H9 (cell line): ENCODE data around the gene OR51A4. TPM values are rescaled to one million over a fixed set of nuclear protein-coding genes. Genes with fewer than 3 reads are reported as not detected.

ENCODE experiments used
- DNase-seq: peaks from one replicate; pipeline ENCODE4 v3.0.0-alpha.2; 2017
- H2AFZ ChIP-seq: one replicate; pipeline ENCODE4 v1.6.1; 2013; ENCODE audit warnings: mild to moderate bottlenecking, low read length, control low read depth, moderate library complexity
- H2AK5ac ChIP-seq: 2 replicates; pipeline ENCODE4 v1.6.1; 2013; ENCODE audit warnings: low read length, control low read depth, mixed read lengths; ENCODE audit not compliant: insufficient read length
- H2BK120ac ChIP-seq: one replicate; pipeline ENCODE4 v1.6.1; 2013; ENCODE audit warnings: low read depth, mild to moderate bottlenecking, low read length, control low read depth, inconsistent platforms; ENCODE audit not compliant: poor library complexity, severe bottlenecking
- H2BK12ac ChIP-seq: 2 replicates; pipeline ENCODE4 v1.6.1; 2013; ENCODE audit warnings: low read length, control low read depth, mixed read lengths, low read depth; ENCODE audit not compliant: insufficient read length
- H2BK15ac ChIP-seq: 2 replicates; pipeline ENCODE4 v1.6.1; 2013; ENCODE audit warnings: low read depth, low read length, control low read depth
- H2BK20ac ChIP-seq: one replicate; pipeline ENCODE4 v1.6.1; 2013; ENCODE audit warnings: low read depth, mild to moderate bottlenecking, low read length, control low read depth, inconsistent platforms; ENCODE audit not compliant: poor library complexity, severe bottlenecking
- H2BK5ac ChIP-seq: 2 replicates; pipeline ENCODE4 v1.6.1; 2013; ENCODE audit warnings: low read length, control low read depth, mixed read lengths; ENCODE audit not compliant: insufficient read length
- H3K14ac ChIP-seq: 2 replicates; pipeline ENCODE4 v1.6.1; 2013; ENCODE audit warnings: low read length, control low read depth; ENCODE audit not compliant: insufficient read depth
- H3K18ac ChIP-seq: 2 replicates; pipeline ENCODE4 v1.6.1; 2013; ENCODE audit warnings: low read depth, mild to moderate bottlenecking, mixed read lengths, low read length, control low read depth; ENCODE audit not compliant: insufficient read length
- H3K23ac ChIP-seq: 2 replicates; pipeline ENCODE4 v1.6.1; 2013; ENCODE audit warnings: low read length, control low read depth, mixed read lengths, low read depth; ENCODE audit not compliant: insufficient read length
- H3K23me2 ChIP-seq: 2 replicates; pipeline ENCODE4 v1.6.1; 2013; ENCODE audit warnings: low read depth, mild to moderate bottlenecking, mixed read lengths, low read length, control low read depth; ENCODE audit not compliant: insufficient read length, poor library complexity, severe bottlenecking
- H3K27ac ChIP-seq: 2 replicates; pipeline ENCODE4 v1.5.1; 2013; ENCODE audit warnings: low read length, control low read depth, mixed read lengths, low read depth; ENCODE audit not compliant: insufficient read length
- H3K27me3 ChIP-seq: 2 replicates; pipeline ENCODE4 v1.6.1; 2013; ENCODE audit warnings: low read length, control low read depth, inconsistent platforms; ENCODE audit not compliant: insufficient read depth
- H3K4ac ChIP-seq: 2 replicates; pipeline ENCODE4 v1.6.1; 2013; ENCODE audit warnings: low read depth, mild to moderate bottlenecking, control low read depth, inconsistent platforms, low read length, moderate library complexity
- H3K4me1 ChIP-seq: 2 replicates; pipeline ENCODE4 v1.6.1; 2013; ENCODE audit warnings: low read length, control low read depth, inconsistent platforms; ENCODE audit not compliant: insufficient read depth
- H3K4me2 ChIP-seq: 2 replicates; pipeline ENCODE4 v1.6.1; 2013; ENCODE audit warnings: low read length, control low read depth, mixed read lengths; ENCODE audit not compliant: insufficient read length, insufficient read depth
- H3K56ac ChIP-seq: 2 replicates; pipeline ENCODE4 v1.6.1; 2013; ENCODE audit warnings: low read depth, mild to moderate bottlenecking, mixed read lengths, low read length, control low read depth; ENCODE audit not compliant: insufficient read length
- H3K79me1 ChIP-seq: 2 replicates; pipeline ENCODE4 v1.6.1; 2013; ENCODE audit warnings: low read depth, mild to moderate bottlenecking, moderate library complexity, low read length, control low read depth, inconsistent platforms; ENCODE audit not compliant: insufficient read depth, poor library complexity, severe bottlenecking
- H3K79me2 ChIP-seq: 2 replicates; pipeline ENCODE4 v1.6.1; 2013; ENCODE audit warnings: low read length, control low read depth, inconsistent platforms; ENCODE audit not compliant: insufficient read depth
- H3K9ac ChIP-seq: 2 replicates; pipeline ENCODE4 v1.6.1; 2013; ENCODE audit warnings: low read length, control low read depth, mixed read lengths; ENCODE audit not compliant: insufficient read length; ENCODE audit errors: extremely low read depth
- H3K9me3 ChIP-seq: one replicate; pipeline ENCODE4 v1.6.1; 2013; ENCODE audit warnings: low read depth, low read length, inconsistent platforms; ENCODE audit not compliant: control insufficient read depth
- H3T11ph ChIP-seq: one replicate; pipeline ENCODE4 v1.6.1; 2013; ENCODE audit warnings: mild to moderate bottlenecking, low read length, control low read depth, inconsistent platforms
- H4K20me1 ChIP-seq: one replicate; pipeline ENCODE4 v1.6.1; 2013; ENCODE audit not compliant: control insufficient read depth, insufficient read length, insufficient read depth
- H4K5ac ChIP-seq: 2 replicates; pipeline ENCODE4 v1.6.1; 2013; ENCODE audit warnings: low read depth, mild to moderate bottlenecking, mixed read lengths, low read length, control low read depth; ENCODE audit not compliant: insufficient read length
- H4K8ac ChIP-seq: replicated peaks from 2 replicates; pipeline ENCODE4 v1.6.1; 2013; ENCODE audit warnings: low read length, control low read depth, mixed read lengths, low read depth; ENCODE audit not compliant: insufficient read length
- H4K91ac ChIP-seq: 2 replicates; pipeline ENCODE4 v1.6.1; 2013; ENCODE audit warnings: low read depth, mild to moderate bottlenecking, moderate library complexity, mixed read lengths, low read length, control low read depth; ENCODE audit not compliant: insufficient read length
- H3K27ac Mint-ChIP-seq, 3 experiments: 2 replicates in 2 of 3; 3 replicates in 1 of 3; pipeline ENCODE4 v1.8.0; 2020 to 2021; ENCODE audit warnings: mixed read lengths in 3 of 3, mild to moderate bottlenecking in 1 of 3, moderate library complexity in 1 of 3
- H3K27me3 Mint-ChIP-seq: 2 replicates; pipeline ENCODE4 v1.8.0; 2021; ENCODE audit warnings: low read depth, mild to moderate bottlenecking, moderate library complexity, mixed read lengths
- H3K36me3 Mint-ChIP-seq, 3 experiments: 2 replicates in 2 of 3; 3 replicates in 1 of 3; pipeline ENCODE4 v1.8.0; 2020 to 2021; ENCODE audit warnings: low read depth in 3 of 3, mixed read lengths in 3 of 3; ENCODE audit not compliant: insufficient read depth in 1 of 3
- H3K4me1 Mint-ChIP-seq, 2 experiments: 2 replicates each; pipeline ENCODE4 v1.8.0; 2020; ENCODE audit warnings: mixed read lengths in 2 of 2
- H3K4me3 Mint-ChIP-seq, 2 experiments: 2 replicates in 1 of 2; 3 replicates in 1 of 2; pipeline ENCODE4 v1.8.0; 2020 to 2021; ENCODE audit warnings: mild to moderate bottlenecking in 2 of 2, mixed read lengths in 2 of 2, moderate library complexity in 1 of 2
- H3K9me3 Mint-ChIP-seq, 2 experiments: 2 replicates in 1 of 2; 3 replicates in 1 of 2; pipeline ENCODE4 v1.8.0; 2020; ENCODE audit warnings: mild to moderate bottlenecking in 2 of 2, mixed read lengths in 2 of 2, moderate library complexity in 1 of 2
- total RNA-seq: library from RNA; stranded (reverse); gene quantifications from 2 replicates; pipeline ENCODE4 v1.2.1, GENCODE V29; 2021
- TF ChIP-seq, protein P1 (sequence below): fragments of 200-600 bp; sonication (generic); conservative IDR thresholded peaks from 3 replicates; pipeline ENCODE4 v1.8.0; 2021; ENCODE audit warnings: antibody characterized with exemption, mild to moderate bottlenecking

OR51A4 gene
- total RNA-seq, 1 experiment from 2014 or later: not detected

DNA sequence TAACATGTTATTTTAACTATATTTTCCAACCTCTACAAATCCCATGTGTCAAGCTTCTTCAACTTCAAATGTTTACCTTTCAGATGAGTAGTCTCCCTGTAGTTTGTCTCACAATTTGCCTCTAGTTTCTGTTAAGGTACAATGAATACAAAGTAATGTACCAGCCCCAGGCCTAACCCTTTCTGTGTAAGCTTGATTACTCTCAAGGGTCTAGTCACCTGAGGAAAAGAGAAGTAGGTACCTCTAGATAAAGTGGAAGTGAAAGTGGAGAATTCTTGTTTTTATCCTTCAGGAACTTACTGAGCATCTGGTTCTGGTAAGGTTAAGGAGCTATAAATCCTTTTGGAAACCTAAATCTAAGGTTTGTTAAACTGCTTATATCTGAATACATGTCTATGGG, 43.9 kb downstream of the OR51A4 start, which contains the start of gene OR51A7:
Gene OR51A7, plus strand, starts transcription at position 300 of the 400 bp plus-strand sequence. CDS start 3,587 bp downstream, outside the sequence.
- Histone ChIP-seq H3T11ph (no peak within 1 kb of the TSS), H3K23me2 (no peaks in the 10 kb centered on the region), H4K5ac (no peak within 1 kb of the TSS), H2AK5ac (no peak within 1 kb of the TSS), H3K4me1 (no peaks in the 10 kb centered on the region), H2AFZ (no peak within 1 kb of the TSS), H2BK120ac (no peak within 1 kb of the TSS), H2BK15ac (no peak within 1 kb of the TSS), H2BK12ac (no peak within 1 kb of the TSS), H3K9ac (no peak within 1 kb of the TSS), H2BK20ac (no peak within 1 kb of the TSS), H3K27ac (no peak within 1 kb of the TSS), H4K8ac (no peak within 1 kb of the TSS), H3K14ac (no peak within 1 kb of the TSS), H3K27me3 (no peaks in the 10 kb centered on the region), H4K20me1 (no peaks in the 10 kb centered on the region), H2BK5ac (no peak within 1 kb of the TSS), H3K4me2 (no peak within 1 kb of the TSS), H3K79me2 (no peaks in the 10 kb centered on the region), H4K91ac (no peak within 1 kb of the TSS), H3K4ac (no peak within 1 kb of the TSS), H3K23ac (no peak within 1 kb of the TSS), H3K79me1 (no peaks in the 10 kb centered on the region), H3K9me3 (no peaks in the 10 kb centered on the region), H3K18ac (no peak within 1 kb of the TSS), H3K56ac (no peak within 1 kb of the TSS)
- Mint-ChIP-seq H3K27me3 (0 out of 2 replicates have a peak, but pooled peaks cover 2% of the 10 kb centered on the region), H3K4me1 (no peaks in the 10 kb centered on the region; a peak in 1 of 4 replicates), H3K36me3 (no peaks in the 10 kb centered on the region), H3K4me3 (no peak within 1 kb of the TSS), H3K27ac (no peak within 1 kb of the TSS), H3K9me3 (no peaks in the 10 kb centered on the region)
- DNase-seq: no peak
- TF ChIP-seq, protein P1, sequence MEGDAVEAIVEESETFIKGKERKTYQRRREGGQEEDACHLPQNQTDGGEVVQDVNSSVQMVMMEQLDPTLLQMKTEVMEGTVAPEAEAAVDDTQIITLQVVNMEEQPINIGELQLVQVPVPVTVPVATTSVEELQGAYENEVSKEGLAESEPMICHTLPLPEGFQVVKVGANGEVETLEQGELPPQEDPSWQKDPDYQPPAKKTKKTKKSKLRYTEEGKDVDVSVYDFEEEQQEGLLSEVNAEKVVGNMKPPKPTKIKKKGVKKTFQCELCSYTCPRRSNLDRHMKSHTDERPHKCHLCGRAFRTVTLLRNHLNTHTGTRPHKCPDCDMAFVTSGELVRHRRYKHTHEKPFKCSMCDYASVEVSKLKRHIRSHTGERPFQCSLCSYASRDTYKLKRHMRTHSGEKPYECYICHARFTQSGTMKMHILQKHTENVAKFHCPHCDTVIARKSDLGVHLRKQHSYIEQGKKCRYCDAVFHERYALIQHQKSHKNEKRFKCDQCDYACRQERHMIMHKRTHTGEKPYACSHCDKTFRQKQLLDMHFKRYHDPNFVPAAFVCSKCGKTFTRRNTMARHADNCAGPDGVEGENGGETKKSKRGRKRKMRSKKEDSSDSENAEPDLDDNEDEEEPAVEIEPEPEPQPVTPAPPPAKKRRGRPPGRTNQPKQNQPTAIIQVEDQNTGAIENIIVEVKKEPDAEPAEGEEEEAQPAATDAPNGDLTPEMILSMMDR: no peak

Other genes with a start within 250 kb of the OR51A4 start
- not detected in 2 replicates for gene OR51E2, start 249.8 kb downstream of the OR51A4 start, total RNA-seq
- gene MMP26, start 242.8 kb downstream of the OR51A4 start, total RNA-seq: not detected in 2 replicates
- not detected in 2 replicates for gene OR51F1, start 177.7 kb downstream of the OR51A4 start, total RNA-seq
- not detected in 2 replicates for gene OR52R1, start 143.2 kb downstream of the OR51A4 start, total RNA-seq
- gene OR51F2, start 126.3 kb downstream of the OR51A4 start, total RNA-seq: not detected in 2 replicates
- gene OR51S1, start 98.4 kb downstream of the OR51A4 start, total RNA-seq: not detected in 2 replicates
- not detected in 2 replicates for gene OR51T1, start 65.7 kb downstream of the OR51A4 start, total RNA-seq
- gene OR51A7, start 43.8 kb downstream of the OR51A4 start, total RNA-seq: not detected in 2 replicates
- gene OR51G2, start 28.3 kb downstream of the OR51A4 start, total RNA-seq: not detected in 2 replicates
- gene OR51G1, start 23.3 kb downstream of the OR51A4 start, total RNA-seq: not detected in 2 replicates
- not detected in 2 replicates for gene OR51A2, start 8.1 kb upstream of the OR51A4 start, total RNA-seq
- gene OR51L1, start 47.2 kb upstream of the OR51A4 start, total RNA-seq: not detected in 2 replicates
- not detected in 2 replicates for gene OR52J3, start 98.9 kb upstream of the OR51A4 start, total RNA-seq
- not detected in 2 replicates for gene OR52E2, start 112.0 kb upstream of the OR51A4 start, total RNA-seq
- not detected in 2 replicates for gene OR52E1, start 122.0 kb upstream of the OR51A4 start, total RNA-seq
- not detected in 2 replicates for gene OR52A5, start 190.8 kb upstream of the OR51A4 start, total RNA-seq
- 0.09 and 0.42 TPM in 2 replicates for gene OR52A1, start 207.2 kb upstream of the OR51A4 start, total RNA-seq